OCI-LY3 (cell line): ENCODE results near the gene TUBGCP3.

Source experiments
- H2AFZ ChIP-seq: fragments of 200-600, 300-600 bp; shearing (Covaris generic); 2 replicates; pipeline ENCODE4 v1.6.0; 2014; ENCODE audit warnings: antibody characterized with exemption, low read depth, low read length
- H3K27ac ChIP-seq: fragments of 200-600, 300-600 bp; sonication (generic); 2 replicates; pipeline ENCODE4 v1.5.1; 2014; ENCODE audit warnings: mild to moderate bottlenecking, low read length, moderate library complexity, mixed read lengths
- H3K27me3 ChIP-seq: fragments of 200-600, 300-600 bp; sonication (generic); 2 replicates; pipeline ENCODE4 v1.6.1; 2014; ENCODE audit warnings: low read depth, low read length, mixed read lengths
- H3K36me3 ChIP-seq: fragments of 200-600, 300-600 bp; sonication (generic); replicated peaks from 2 replicates; pipeline ENCODE3; 2014; ENCODE audit warnings: low read depth, low read length, mixed read lengths
- H3K4me1 ChIP-seq: fragments of 300-600, 200-600 bp; sonication (generic); 2 replicates; pipeline ENCODE4 v1.6.1; 2014; ENCODE audit warnings: low read length, mixed read lengths
- H3K4me2 ChIP-seq: fragments of 200-600, 300-600 bp; sonication (generic); 2 replicates; pipeline ENCODE4 v1.6.1; 2014; ENCODE audit warnings: low read length, mixed read lengths
- H3K4me3 ChIP-seq: fragments of 300-600, 200-600 bp; sonication (generic); 2 replicates; pipeline ENCODE4 v1.5.1; 2014; ENCODE audit warnings: antibody characterized with exemption, mild to moderate bottlenecking, low read length, moderate library complexity
- H3K79me2 ChIP-seq: fragments of 300-600, 200-600 bp; shearing (Covaris generic); 2 replicates; pipeline ENCODE4 v1.6.1; 2014; ENCODE audit warnings: mild to moderate bottlenecking, low read length, mixed read lengths
- H3K9ac ChIP-seq: fragments of 300-600, 200-600 bp; shearing (Covaris generic); 2 replicates; pipeline ENCODE4 v1.6.0; 2014; ENCODE audit warnings: mild to moderate bottlenecking, low read length, moderate library complexity
- H3K9me3 ChIP-seq: fragments of 200-600, 300-600 bp; shearing (Covaris generic); 2 replicates; pipeline ENCODE4 v1.6.1; 2014; ENCODE audit warnings: low read length, mixed read lengths; ENCODE audit not compliant: insufficient read depth
- H4K20me1 ChIP-seq: fragments of 200-600, 300-600 bp; sonication (generic); 2 replicates; pipeline ENCODE4 v1.6.1; 2016; ENCODE audit warnings: low read length, mixed read lengths; ENCODE audit not compliant: insufficient read depth
- CTCF ChIP-seq: fragments of 200-600, 300-600 bp; sonication (generic); IDR thresholded peaks from 2 replicates; pipeline ENCODE4 v1.5.1; 2014; ENCODE audit warnings: antibody characterized with exemption, low read length, low read depth
- EZH2phosphoT487 ChIP-seq: fragments of 200-600 bp; shearing (Covaris generic); IDR thresholded peaks from 2 replicates; pipeline ENCODE4 v1.6.1; 2018; ENCODE audit warnings: antibody characterized with exemption, mixed run types, low read depth

The TUBGCP3 gene

GRCh38 chr13:112592647-112593046 is 4.7 kb upstream of the TUBGCP3 start:
- TF ChIP-seq EZH2phosphoT487 (no peak), CTCF (no peak)
- no peak overlapping the region for H3K4me2 ChIP-seq
- H3K27ac ChIP-seq = no peak overlapping the region
- H3K9ac ChIP-seq = no peak overlapping the region
- H2AFZ ChIP-seq = no peak overlapping the region
- H3K4me3 ChIP-seq = no peak overlapping the region
- H3K79me2 ChIP-seq = peaks cover 14% of the 10 kb centered on the region
- H3K9me3 ChIP-seq = no peaks in the 10 kb centered on the region
- no peaks in the 10 kb centered on the region for H3K36me3 ChIP-seq
- peaks cover 7% of the 10 kb centered on the region for H3K4me1 ChIP-seq
- H3K27me3 ChIP-seq = peaks cover 26% of the 10 kb centered on the region
- no peaks in the 10 kb centered on the region for H4K20me1 ChIP-seq

GRCh38 chr13:112592181-112592580 is 4.2 kb upstream of the TUBGCP3 start:
- Histone ChIP-seq H3K36me3 (no peaks in the 10 kb centered on the region), H2AFZ (no peak overlapping the region), H3K4me3 (no peak overlapping the region), H3K27me3 (peaks cover 21% of the 10 kb centered on the region), H3K4me2 (no peak overlapping the region), H3K79me2 (peaks cover 18% of the 10 kb centered on the region), H3K4me1 (peaks cover 7% of the 10 kb centered on the region), H3K9me3 (no peaks in the 10 kb centered on the region), H3K9ac (no peak overlapping the region), H4K20me1 (no peaks in the 10 kb centered on the region), H3K27ac (no peak overlapping the region)
- TF ChIP-seq CTCF (no peak), EZH2phosphoT487 (no peak)

GRCh38 chr13:112588490-112589297 is 741 bp upstream of the TUBGCP3 start:
- no peaks in the 10 kb centered on the region for H3K27me3 ChIP-seq
- peaks cover 28% of the 10 kb centered on the region for H3K4me1 ChIP-seq
- H3K4me3 ChIP-seq = peak overlapping the region; percentile 91
- peaks cover 11% of the 10 kb centered on the region; the same call in 1 of the 2 replicates for H4K20me1 ChIP-seq
- H3K79me2 ChIP-seq = peaks cover 53% of the 10 kb centered on the region
- peak overlapping the region; percentile 87 for H3K4me2 ChIP-seq
- no peaks in the 10 kb centered on the region for H3K36me3 ChIP-seq
- no peak for TF ChIP-seq CTCF
- H3K27ac ChIP-seq = peak overlapping the region; percentile 78
- peak overlapping the region; percentile 81 for H2AFZ ChIP-seq
- H3K9me3 ChIP-seq = no peaks in the 10 kb centered on the region
- peak overlapping the region; percentile 99 for H3K9ac ChIP-seq

- peaks cover 5% of the 10 kb centered on the region for H3K36me3 ChIP-seq
- H3K27me3 ChIP-seq = no peaks in the 10 kb centered on the region
- peak overlapping the region; percentile 99 for H3K9ac ChIP-seq
- H2AFZ ChIP-seq = peak overlapping the region; percentile 60
- H3K4me1 ChIP-seq = peaks cover 39% of the 10 kb centered on the region
- H3K4me3 ChIP-seq = peak overlapping the region; percentile 91
- peak overlapping the region; percentile 87 for H3K4me2 ChIP-seq
- peaks cover 23% of the 10 kb centered on the region for H4K20me1 ChIP-seq
- H3K9me3 ChIP-seq = no peaks in the 10 kb centered on the region
- TF ChIP-seq EZH2phosphoT487 (no peak), CTCF (peak; percentile 31)
- H3K27ac ChIP-seq = peak overlapping the region; percentile 78
- peaks cover 67% of the 10 kb centered on the region for H3K79me2 ChIP-seq
Observed at GRCh38 chr13:112587212-112587763, 665 bp downstream of the TUBGCP3 start.
